Dermis microvascular lymphatic vessel endothelial cell (primary cell): ENCODE measurements around the gene THOC5. TPM values are rescaled to one million over a fixed set of nuclear protein-coding genes. Genes with fewer than 3 reads are reported as not detected.
A peak's percentile ranks its signal among the peaks of the same experiment; 100 is the strongest.

Experiments
- DNase-seq, 2 donors: peaks; one replicate each; pipeline versions ENCODE4 v3.0.0 to v3.0.0-alpha.2; 2010; ENCODE audit warnings: low read depth in 2 of 2
- total RNA-seq: library from RNA; depleted of rRNA; stranded (reverse); fragments of >200 nt; gene quantifications from 2 replicates; pipeline ENCODE4 v1.2.1, GENCODE V29; 2014

Gene THOC5
- total RNA-seq, 1 donor from 2014 or later = 28.1 TPM

DNA sequence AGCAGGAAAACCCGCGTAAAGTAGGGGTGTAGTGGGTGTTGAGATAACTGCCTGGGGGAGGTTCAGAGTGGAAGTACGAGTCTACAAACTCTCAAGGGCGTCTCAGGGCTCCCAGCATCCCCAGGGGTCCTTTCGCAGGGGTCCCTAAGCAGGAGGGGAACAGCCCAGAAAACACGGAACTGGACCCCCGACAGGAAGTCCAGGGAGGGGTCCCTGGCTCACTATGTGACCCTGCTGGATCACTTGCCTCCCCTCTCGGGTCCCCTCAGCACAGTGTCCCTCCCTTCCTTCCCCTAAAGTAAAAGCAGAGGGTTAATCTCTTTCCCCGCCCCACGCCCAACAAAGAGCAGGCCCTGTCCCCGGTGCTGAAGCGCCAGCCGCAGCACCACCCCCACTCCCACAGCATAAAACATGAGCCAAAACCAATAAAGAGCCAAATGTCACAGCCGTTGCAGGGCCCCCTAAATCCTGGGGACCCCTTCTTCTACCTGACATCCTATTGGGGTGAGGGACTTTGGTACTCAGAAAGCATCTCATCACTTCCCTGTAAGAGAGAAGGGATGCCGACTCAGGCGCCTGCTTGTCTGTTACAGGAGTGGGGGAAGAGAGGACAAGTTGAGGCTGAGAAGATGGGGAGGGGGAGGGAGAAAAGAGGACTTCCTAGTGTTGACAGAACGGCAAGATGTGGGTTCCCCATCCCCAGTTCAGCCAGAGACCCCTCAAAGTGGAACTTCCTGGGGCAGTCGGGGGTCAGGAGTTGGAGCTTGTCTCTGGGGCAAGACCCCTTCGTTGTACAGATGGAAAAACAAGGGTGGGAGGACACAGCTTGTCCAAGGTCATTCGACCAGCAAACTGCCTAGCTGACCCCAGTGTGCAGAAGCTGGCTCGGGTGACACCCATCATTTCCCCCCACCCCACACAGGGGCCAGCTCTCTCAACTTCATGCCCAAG, 75.0 kb downstream of the THOC5 start:
- DNase-seq = peak in 1 of 2 donors; percentile 12

DNA sequence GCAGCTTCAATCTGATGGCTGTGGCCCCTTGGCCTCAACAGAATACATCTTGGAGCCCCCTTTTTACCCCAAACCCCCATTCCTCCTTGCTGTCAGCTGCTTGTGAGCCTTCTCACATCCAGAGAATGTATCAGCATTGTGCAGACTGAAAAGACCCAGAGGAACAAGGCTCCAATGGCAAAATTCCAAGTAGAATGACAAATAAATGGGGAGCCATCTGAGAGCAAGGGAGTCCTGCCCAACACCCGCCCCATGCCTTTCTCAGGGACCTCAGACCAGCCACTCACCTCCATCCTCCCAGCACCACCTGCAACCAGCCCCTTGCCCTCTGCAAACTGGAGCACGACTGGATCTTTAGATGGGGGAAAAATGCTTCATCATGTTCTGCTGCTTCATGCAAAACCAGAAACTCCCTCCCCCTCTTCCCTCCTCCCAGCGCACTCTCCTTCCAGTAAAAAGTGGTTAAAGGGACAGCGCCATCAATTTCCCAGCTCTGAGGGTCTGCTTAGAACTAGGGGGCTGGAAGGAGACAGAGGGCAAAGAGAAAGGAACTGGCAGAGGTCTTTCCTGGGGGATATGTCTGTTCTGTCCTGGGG, 75.7 kb downstream of the THOC5 start:
- DNase-seq = no peak

DNA sequence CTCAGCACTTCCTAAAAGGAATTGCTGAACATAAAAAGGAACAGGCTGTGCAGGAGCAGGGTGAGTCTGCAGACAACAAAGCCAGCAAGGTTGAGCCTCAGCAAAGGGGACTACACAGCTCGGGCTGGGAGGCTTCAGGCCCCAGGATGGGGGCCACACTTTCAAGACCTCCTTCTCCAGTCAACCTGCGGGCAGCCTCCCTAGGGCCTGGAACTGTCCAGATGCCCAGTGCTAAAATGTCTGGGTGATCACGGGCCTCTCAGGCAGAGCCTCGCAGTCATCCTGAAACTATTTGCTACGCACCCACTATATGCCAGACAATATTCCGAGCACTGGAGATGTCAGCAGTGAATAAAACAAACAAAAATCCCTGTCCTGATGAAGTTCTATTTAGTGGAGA, 77.4 kb downstream of the THOC5 start:
- DNase-seq = no peak

GRCh38 chr22:29475550-29475949, 78.0 kb downstream of the THOC5 start:
- no peak for DNase-seq

- no peak for DNase-seq
These were observed 80.6 kb downstream of the THOC5 start for GRCh38 chr22:29473001-29473400.

GRCh38 chr22:29470159-29470855, 83.2 kb downstream of the THOC5 start:
- peak in 1 of 2 donors; percentile 24 for DNase-seq

- no peak for DNase-seq
These were observed 83.8 kb downstream of the THOC5 start for GRCh38 chr22:29469755-29470154.

DNA sequence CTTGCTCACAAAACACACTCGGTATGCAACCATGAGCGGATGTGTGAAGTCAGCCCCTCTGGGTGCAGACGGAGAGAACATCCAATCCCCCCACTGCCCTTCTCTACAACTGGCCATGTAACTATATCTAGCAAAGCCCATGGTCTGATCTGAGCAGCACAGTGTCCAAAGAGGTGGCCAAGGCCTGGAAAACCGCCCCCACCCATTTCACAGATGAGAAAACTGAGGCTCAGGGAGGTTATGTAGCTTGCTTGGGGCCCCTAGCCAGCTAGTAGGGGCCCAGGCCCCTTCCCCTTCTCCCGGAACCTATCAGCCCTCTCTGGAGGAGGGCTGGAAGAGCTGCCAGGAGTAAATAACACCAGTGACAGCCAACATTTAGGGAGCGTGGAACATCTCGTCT, 89.0 kb downstream of the THOC5 start:
- no peak for DNase-seq

GRCh38 chr22:29463629-29464028, 89.9 kb downstream of the THOC5 start:
- no peak for DNase-seq

GRCh38 chr22:29461263-29461662, 92.3 kb downstream of the THOC5 start:
- no peak for DNase-seq

- DNase-seq = no peak
These were observed 93.8 kb downstream of the THOC5 start for GRCh38 chr22:29459773-29460172.

DNA sequence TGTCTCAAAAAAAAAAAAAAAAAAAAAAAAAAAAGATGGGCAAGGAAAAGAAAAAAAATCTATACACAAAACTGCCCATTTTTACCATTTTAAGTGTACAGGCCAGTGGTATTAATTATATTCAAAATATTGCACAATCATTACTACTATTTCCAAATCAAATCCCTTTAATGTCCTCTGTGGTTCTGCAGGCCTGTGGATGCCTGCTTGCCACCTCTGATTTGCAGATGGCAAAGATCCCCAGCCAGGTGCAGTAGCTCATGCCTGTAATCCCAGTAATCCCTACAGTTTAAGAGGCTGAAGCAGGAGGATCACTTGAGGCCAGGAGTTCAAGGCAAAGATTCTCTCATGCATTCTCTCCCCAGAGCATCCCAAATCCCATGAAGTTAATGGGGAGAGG, 95.0 kb downstream of the THOC5 start:
- no peak for DNase-seq

DNA sequence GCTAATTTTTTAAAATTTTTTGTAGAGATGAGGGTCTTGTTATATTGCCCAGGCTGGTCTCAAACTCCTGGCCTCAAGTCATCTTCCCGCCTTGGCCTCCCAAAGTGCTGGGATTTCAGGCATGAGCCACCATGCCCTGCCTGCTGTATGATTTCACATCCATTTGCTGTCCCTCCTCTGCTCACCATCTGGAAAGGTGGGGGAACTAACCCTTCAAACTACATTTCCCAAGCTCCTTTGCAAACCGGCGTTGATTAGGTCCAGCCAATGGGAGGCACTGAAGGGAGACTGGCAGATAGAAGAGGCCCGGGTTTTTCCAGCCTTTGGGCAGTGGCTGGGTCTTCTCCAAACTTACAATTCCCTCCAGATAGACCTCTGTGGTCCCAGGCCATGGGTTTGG, 95.8 kb downstream of the THOC5 start:
- peak; percentile 16 to 56 for DNase-seq

GRCh38 chr22:29456211-29456671, 97.3 kb downstream of the THOC5 start:
- DNase-seq = no peak

Other genes with a start within 250 kb of the THOC5 start
- 11.8 and 26.8 TPM in 2 replicates for gene GAS2L1, start 247.1 kb downstream of the THOC5 start, total RNA-seq
- 2.3 and 11.4 TPM in 2 replicates for gene RASL10A, start 238.1 kb downstream of the THOC5 start, total RNA-seq
- 124 and 264 TPM in 2 replicates for gene AP1B1, start 165.2 kb downstream of the THOC5 start, total RNA-seq
- not detected in 2 replicates for gene RFPL1, start 115.2 kb downstream of the THOC5 start, total RNA-seq
- gene NEFH, start 73.5 kb downstream of the THOC5 start, total RNA-seq = 0.13 TPM in 2 replicates
- 32.2 and 39.3 TPM in 2 replicates for gene NIPSNAP1, start 27.4 kb upstream of the THOC5 start, total RNA-seq
- gene NF2, start 49.9 kb upstream of the THOC5 start, total RNA-seq = 43.8 and 51.0 TPM in 2 replicates
- gene CABP7, start 166.2 kb upstream of the THOC5 start, total RNA-seq = not detected in 2 replicates
- gene ZMAT5, start 213.2 kb upstream of the THOC5 start, total RNA-seq = 13.7 and 17.1 TPM in 2 replicates
- 66.5 and 69.7 TPM in 2 replicates for gene UQCR10, start 213.6 kb upstream of the THOC5 start, total RNA-seq